ENCODE measurements around the gene OR10T2. TPM values are rescaled to one million over a fixed set of nuclear protein-coding genes. Genes with fewer than 3 reads are reported as not detected.

Gene OR10T2
- not detected in 2 replicates for total RNA-seq (2016; rRNA removed; fragmentation: Illumina TruSeq; extraction: Trizol)
- not detected in 2 replicates for total RNA-seq (2016; cell fraction: cytosol; rRNA removed; fragmentation: Illumina TruSeq; extraction: Trizol; ENCODE audit: low read depth)
- not detected in 2 replicates for total RNA-seq (2016; cell fraction: insoluble cytoplasmic fraction; rRNA removed; fragmentation: Illumina TruSeq; extraction: Trizol)
- not detected in 2 replicates for total RNA-seq (2016; cell fraction: membrane; rRNA removed; fragmentation: Illumina TruSeq; extraction: Trizol)
- total RNA-seq (2016; cell fraction: nucleus; rRNA removed; fragmentation: Illumina TruSeq; extraction: Trizol): not detected in 2 replicates
- polyA plus RNA-seq (2011; rRNA removed): not detected in 2 replicates
- not detected in 2 replicates for polyA plus RNA-seq (2011; cell fraction: cytosol; rRNA removed)
- polyA plus RNA-seq (2011; cell fraction: nucleus; rRNA removed): not detected in 2 replicates
- not detected in 2 replicates for polyA plus RNA-seq (2012)
- polyA plus RNA-seq (2016; cell fraction: cytosol; fragmentation: Illumina TruSeq; extraction: Trizol; ENCODE audit: low read depth): not detected in 2 replicates
- not detected in 2 replicates for polyA plus RNA-seq (2016; cell fraction: insoluble cytoplasmic fraction; fragmentation: Illumina TruSeq; extraction: Trizol; ENCODE audit: low read depth)
- polyA plus RNA-seq (2016; cell fraction: membrane; fragmentation: Illumina TruSeq; extraction: Trizol; ENCODE audit: low read depth): not detected in 2 replicates
- polyA plus RNA-seq (2016; cell fraction: nucleus; fragmentation: Illumina TruSeq; extraction: Trizol; ENCODE audit: insufficient read depth, low read depth): not detected in 2 replicates
- not detected in 2 replicates for polyA minus RNA-seq (2011; rRNA and poly(A)+ RNA removed; ENCODE audit: low replicate concordance)
- not detected in 2 replicates for polyA minus RNA-seq (2011; cell fraction: cytosol; rRNA and poly(A)+ RNA removed)
- polyA minus RNA-seq (2011; cell fraction: nucleus; rRNA and poly(A)+ RNA removed): not detected in 2 replicates
- not detected for Bru-seq, nascent RNA
- not detected for BruChase-seq, experiment 1, labeled RNA remaining after a 6-hour chase
- not detected for BruChase-seq, experiment 2, labeled RNA remaining after a 2-hour chase
- long read RNA-seq, experiment 1: 0 reads
- long read RNA-seq, experiment 2: 0 reads

DNA sequence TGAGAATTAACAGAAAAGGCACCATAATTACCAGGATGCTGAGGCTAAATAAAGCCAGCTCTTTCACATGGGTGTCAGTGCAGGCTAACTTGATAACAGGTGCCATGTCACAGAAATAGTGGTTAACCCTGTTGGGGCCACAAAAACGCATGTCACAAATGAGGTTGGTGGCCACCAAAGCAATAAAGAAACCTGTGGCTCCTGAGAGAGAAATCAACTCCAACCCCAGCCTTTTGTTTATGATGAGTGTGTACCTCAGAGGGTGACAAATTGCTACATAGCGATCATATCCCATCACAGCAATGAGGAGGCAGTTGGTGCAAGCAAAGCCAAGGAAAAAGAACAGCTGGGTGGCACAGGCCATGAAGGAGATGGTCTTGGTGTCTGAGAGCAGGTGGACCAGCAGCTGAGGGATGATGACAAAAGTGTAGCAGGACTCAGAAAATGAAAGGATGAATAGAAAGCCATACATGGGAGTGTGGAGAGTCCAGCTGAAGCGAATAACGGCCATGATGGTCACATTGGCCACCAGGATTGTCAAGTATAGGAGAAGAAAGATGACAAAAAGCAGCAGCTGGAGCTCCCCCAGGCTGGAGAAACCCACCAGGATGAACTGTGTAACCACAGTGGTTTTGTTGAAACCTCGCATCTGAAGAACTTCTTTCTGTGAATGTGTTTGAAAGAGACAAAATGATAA lies at the start of gene OR10T2:
Gene OR10T2 (minus strand): TSS at position 649 of the 697 bp plus-strand sequence. CDS start 0 bp downstream, at position 649.
- no peak within 1 kb of the TSS for H3K27ac ChIP-seq (ENCODE audit: extremely low read length, insufficient read depth, low read length)
- no TSS peak for BruUV-seq (replicated peaks)
- CTCF ChIA-PET (ENCODE audit: low intra/inter-chr PET ratio, low total read pairs): no interaction called here
- H4K20me1 ChIP-seq (ENCODE audit: insufficient read depth, low read length): no peaks in the 10 kb centered on the region
- H3K9me3 ChIP-seq (ENCODE audit: low read length): peaks cover 26% of the 10 kb centered on the region
- ATAC-seq (no peak), FAIRE-seq (no peak), DNase-seq (ENCODE audit: low spot score) (no peak)
- no peak within 1 kb of the TSS for H3K4me3 ChIP-seq (replicated peaks in 1 of 3; ENCODE audit: insufficient read depth in 1 of 3, low read depth in 2 of 3, low read length in 3 of 3)
- H3K36me3 ChIP-seq (replicated peaks in 1 of 2; ENCODE audit: control insufficient read depth in 1 of 2, insufficient read depth in 2 of 2, low read length in 2 of 2): no peaks in the 10 kb centered on the region
- H3K4me2 ChIP-seq (ENCODE audit: low read depth, low read length): no peak within 1 kb of the TSS
- no peak within 1 kb of the TSS for H3K9ac ChIP-seq (ENCODE audit: insufficient read depth, low read depth, low read length)
- intact Hi-C loops (cut with micrococcal nuclease; ENCODE audit: unreplicated experiment): no loop called here
- no peak within 1 kb of the TSS for H2AFZ ChIP-seq (ENCODE audit: low read length)
- TF ChIP-seq PHB2 (IDR thresholded peaks at IDR 0.05; ENCODE audit: partially characterized antibody) (no peak), TAF1 (CRISPR knock-in tag; IDR thresholded peaks at IDR 0.05) (no peak), HES4 (CRISPR knock-in tag; IDR thresholded peaks at IDR 0.05; ENCODE audit: borderline replicate concordance) (no peak), MYC (CRISPR knock-in tag; IDR thresholded peaks at IDR 0.05; ENCODE audit: borderline replicate concordance) (no peak), HOXA3 (CRISPR knock-in tag; IDR thresholded peaks at IDR 0.05) (no peak), ESRRA (CRISPR knock-in tag; IDR thresholded peaks at IDR 0.05; ENCODE audit: low read depth) (no peak), ZNF251 (CRISPR knock-in tag; IDR thresholded peaks at IDR 0.05) (no peak)
- TF ChIP-seq, protein P1, sequence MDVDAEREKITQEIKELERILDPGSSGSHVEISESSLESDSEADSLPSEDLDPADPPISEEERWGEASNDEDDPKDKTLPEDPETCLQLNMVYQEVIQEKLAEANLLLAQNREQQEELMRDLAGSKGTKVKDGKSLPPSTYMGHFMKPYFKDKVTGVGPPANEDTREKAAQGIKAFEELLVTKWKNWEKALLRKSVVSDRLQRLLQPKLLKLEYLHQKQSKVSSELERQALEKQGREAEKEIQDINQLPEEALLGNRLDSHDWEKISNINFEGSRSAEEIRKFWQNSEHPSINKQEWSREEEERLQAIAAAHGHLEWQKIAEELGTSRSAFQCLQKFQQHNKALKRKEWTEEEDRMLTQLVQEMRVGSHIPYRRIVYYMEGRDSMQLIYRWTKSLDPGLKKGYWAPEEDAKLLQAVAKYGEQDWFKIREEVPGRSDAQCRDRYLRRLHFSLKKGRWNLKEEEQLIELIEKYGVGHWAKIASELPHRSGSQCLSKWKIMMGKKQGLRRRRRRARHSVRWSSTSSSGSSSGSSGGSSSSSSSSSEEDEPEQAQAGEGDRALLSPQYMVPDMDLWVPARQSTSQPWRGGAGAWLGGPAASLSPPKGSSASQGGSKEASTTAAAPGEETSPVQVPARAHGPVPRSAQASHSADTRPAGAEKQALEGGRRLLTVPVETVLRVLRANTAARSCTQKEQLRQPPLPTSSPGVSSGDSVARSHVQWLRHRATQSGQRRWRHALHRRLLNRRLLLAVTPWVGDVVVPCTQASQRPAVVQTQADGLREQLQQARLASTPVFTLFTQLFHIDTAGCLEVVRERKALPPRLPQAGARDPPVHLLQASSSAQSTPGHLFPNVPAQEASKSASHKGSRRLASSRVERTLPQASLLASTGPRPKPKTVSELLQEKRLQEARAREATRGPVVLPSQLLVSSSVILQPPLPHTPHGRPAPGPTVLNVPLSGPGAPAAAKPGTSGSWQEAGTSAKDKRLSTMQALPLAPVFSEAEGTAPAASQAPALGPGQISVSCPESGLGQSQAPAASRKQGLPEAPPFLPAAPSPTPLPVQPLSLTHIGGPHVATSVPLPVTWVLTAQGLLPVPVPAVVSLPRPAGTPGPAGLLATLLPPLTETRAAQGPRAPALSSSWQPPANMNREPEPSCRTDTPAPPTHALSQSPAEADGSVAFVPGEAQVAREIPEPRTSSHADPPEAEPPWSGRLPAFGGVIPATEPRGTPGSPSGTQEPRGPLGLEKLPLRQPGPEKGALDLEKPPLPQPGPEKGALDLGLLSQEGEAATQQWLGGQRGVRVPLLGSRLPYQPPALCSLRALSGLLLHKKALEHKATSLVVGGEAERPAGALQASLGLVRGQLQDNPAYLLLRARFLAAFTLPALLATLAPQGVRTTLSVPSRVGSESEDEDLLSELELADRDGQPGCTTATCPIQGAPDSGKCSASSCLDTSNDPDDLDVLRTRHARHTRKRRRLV (CRISPR knock-in tag; IDR thresholded peaks at IDR 0.05): no peak
- H3K27me3 ChIP-seq (ENCODE audit: control insufficient read depth in 1 of 2, insufficient read depth in 2 of 2, low read length in 2 of 2): no peaks in the 10 kb centered on the region
- no peaks in the 10 kb centered on the region for H3K4me1 ChIP-seq (ENCODE audit: insufficient read depth, low read length)
- in situ Hi-C loops (cut with HindIII; ENCODE audit: extremely low pct_ligation_motif_present, low pct_unique_long_range_greater_than_20kb): no loop called here
- no peaks in the 10 kb centered on the region for H3K79me2 ChIP-seq (ENCODE audit: insufficient read depth, low read length)
- POLR2A ChIA-PET: no interaction called here
- WGBS (ENCODE audit: low lambda C conversion rate): 1% methylated on average over 5 of the region's 5 CpGs

Measured in HepG2 (cell line).